ENCODE data around the gene WDSUB1.

Gene WDSUB1

GRCh38 chr2:159224061-159224813 lies 62.3 kb downstream of the WDSUB1 start:
- Histone ChIP-seq H3K4me3 (ENCODE audit: low read depth in 1 of 2, low read length in 2 of 2) (no peak overlapping the region), H3K4me1 (ENCODE audit: insufficient read depth, low read length) (peaks cover 37% of the 10 kb centered on the region), H3K36me3 (ENCODE audit: insufficient read depth, low read length) (peaks cover 36% of the 10 kb centered on the region), H3K9me3 (ENCODE audit: insufficient read depth, low read length, severe bottlenecking) (no peaks in the 10 kb centered on the region), H4K20me1 (ENCODE audit: insufficient read depth, low read length) (no peaks in the 10 kb centered on the region), H2AFZ (ENCODE audit: low read depth, low read length) (no peak overlapping the region), H3K27ac (ENCODE audit: low read length) (peak overlapping the region; percentile 12; the same call in 1 of the 2 replicates), H3K4me2 (ENCODE audit: insufficient read depth, low read length) (no peak overlapping the region), H3K79me2 (ENCODE audit: insufficient read depth, low read length) (no peaks in the 10 kb centered on the region), H3K27me3 (ENCODE audit: insufficient read depth, low read length, poor library complexity) (no peaks in the 10 kb centered on the region), H3K9ac (ENCODE audit: low read depth, low read length) (no peak overlapping the region)
- no peak for ATAC-seq (ENCODE audit: insufficient read depth, low read depth)
- DNase-seq: no peak
- TF ChIP-seq CTCF (IDR thresholded peaks at IDR 0.05; ENCODE audit: borderline replicate concordance, extremely low read depth, low read length, poor library complexity, severe bottlenecking) (no peak), EZH2 (IDR thresholded peaks at IDR 0.05; ENCODE audit: borderline replicate concordance, low read depth, low read length, severe bottlenecking) (no peak)

GRCh38 chr2:159219394-159219998 lies 67.0 kb downstream of the WDSUB1 start:
- no peak overlapping the region for H2AFZ ChIP-seq (ENCODE audit: low read depth, low read length)
- H3K27ac ChIP-seq (ENCODE audit: low read length): no peak overlapping the region
- ATAC-seq (ENCODE audit: insufficient read depth, low read depth) (no peak), DNase-seq (no peak)
- H3K36me3 ChIP-seq (ENCODE audit: insufficient read depth, low read length): peaks cover 26% of the 10 kb centered on the region
- no peaks in the 10 kb centered on the region for H3K79me2 ChIP-seq (ENCODE audit: insufficient read depth, low read length)
- no peak for TF ChIP-seq EZH2 (IDR thresholded peaks at IDR 0.05; ENCODE audit: borderline replicate concordance, low read depth, low read length, severe bottlenecking)
- no peak overlapping the region for H3K4me3 ChIP-seq (ENCODE audit: low read depth in 1 of 2, low read length in 2 of 2)
- H3K4me2 ChIP-seq (ENCODE audit: insufficient read depth, low read length): no peak overlapping the region
- no peaks in the 10 kb centered on the region for H3K9me3 ChIP-seq (ENCODE audit: insufficient read depth, low read length, severe bottlenecking)
- H4K20me1 ChIP-seq (ENCODE audit: insufficient read depth, low read length): no peaks in the 10 kb centered on the region
- no peaks in the 10 kb centered on the region for H3K4me1 ChIP-seq (ENCODE audit: insufficient read depth, low read length)
- no peak overlapping the region for H3K9ac ChIP-seq (ENCODE audit: low read depth, low read length)
- no peaks in the 10 kb centered on the region for H3K27me3 ChIP-seq (ENCODE audit: insufficient read depth, low read length, poor library complexity)

- H3K27me3 ChIP-seq (ENCODE audit: insufficient read depth, low read length, poor library complexity): no peaks in the 10 kb centered on the region
- no peak overlapping the region for H3K9ac ChIP-seq (ENCODE audit: low read depth, low read length)
- no peaks in the 10 kb centered on the region for H3K9me3 ChIP-seq (ENCODE audit: insufficient read depth, low read length, severe bottlenecking)
- no peak overlapping the region for H3K27ac ChIP-seq (ENCODE audit: low read length)
- H4K20me1 ChIP-seq (ENCODE audit: insufficient read depth, low read length): no peaks in the 10 kb centered on the region
- peaks cover 20% of the 10 kb centered on the region; the same call in 1 of the 2 replicates for H3K36me3 ChIP-seq (ENCODE audit: insufficient read depth, low read length)
- DNase-seq (no peak), ATAC-seq (ENCODE audit: insufficient read depth, low read depth) (no peak)
- H3K79me2 ChIP-seq (ENCODE audit: insufficient read depth, low read length): no peaks in the 10 kb centered on the region
- no peak overlapping the region for H2AFZ ChIP-seq (ENCODE audit: low read depth, low read length)
- no peak overlapping the region for H3K4me3 ChIP-seq (ENCODE audit: low read depth in 1 of 2, low read length in 2 of 2)
- H3K4me2 ChIP-seq (ENCODE audit: insufficient read depth, low read length): no peak overlapping the region
- TF ChIP-seq EZH2 (IDR thresholded peaks at IDR 0.05; ENCODE audit: borderline replicate concordance, low read depth, low read length, severe bottlenecking) (no peak), CTCF (IDR thresholded peaks at IDR 0.05; ENCODE audit: borderline replicate concordance, extremely low read depth, low read length, poor library complexity, severe bottlenecking) (no peak)
- H3K4me1 ChIP-seq (ENCODE audit: insufficient read depth, low read length): no peaks in the 10 kb centered on the region
These were observed 68.1 kb downstream of the WDSUB1 start for GRCh38 chr2:159218389-159218788.

GRCh38 chr2:159217676-159218075 lies 68.8 kb downstream of the WDSUB1 start:
- no peaks in the 10 kb centered on the region for H4K20me1 ChIP-seq (ENCODE audit: insufficient read depth, low read length)
- DNase-seq: no peak

More at GRCh38 chr2:159217676-159218075, 68.8 kb downstream of the WDSUB1 start:
- Histone ChIP-seq H3K9me3 (ENCODE audit: insufficient read depth, low read length, severe bottlenecking) (no peaks in the 10 kb centered on the region), H3K27ac (ENCODE audit: low read length) (no peak overlapping the region), H3K4me2 (ENCODE audit: insufficient read depth, low read length) (no peak overlapping the region), H3K79me2 (ENCODE audit: insufficient read depth, low read length) (no peaks in the 10 kb centered on the region), H3K4me3 (ENCODE audit: low read depth in 1 of 2, low read length in 2 of 2) (no peak overlapping the region), H3K27me3 (ENCODE audit: insufficient read depth, low read length, poor library complexity) (no peaks in the 10 kb centered on the region), H2AFZ (ENCODE audit: low read depth, low read length) (no peak overlapping the region), H3K9ac (ENCODE audit: low read depth, low read length) (no peak overlapping the region), H3K4me1 (ENCODE audit: insufficient read depth, low read length) (no peaks in the 10 kb centered on the region), H3K36me3 (ENCODE audit: insufficient read depth, low read length) (peaks cover 20% of the 10 kb centered on the region; the same call in 1 of the 2 replicates)
- ATAC-seq (ENCODE audit: insufficient read depth, low read depth): no peak
- TF ChIP-seq CTCF (IDR thresholded peaks at IDR 0.05; ENCODE audit: borderline replicate concordance, extremely low read depth, low read length, poor library complexity, severe bottlenecking) (no peak), EZH2 (IDR thresholded peaks at IDR 0.05; ENCODE audit: borderline replicate concordance, low read depth, low read length, severe bottlenecking) (no peak)
